HG02970 (cell line): ENCODE data around the gene C6orf141.

Experiments
- ATAC-seq: cut with Tn5 transposase; IDR thresholded peaks from one replicate; pipeline ENCODE4 v1.9.1; 2021; ENCODE audit warnings: mild to moderate bottlenecking, moderate library complexity, moderate number of reproducible peaks; ENCODE audit not compliant: unreplicated experiment, low FRiP score

Gene C6orf141

DNA sequence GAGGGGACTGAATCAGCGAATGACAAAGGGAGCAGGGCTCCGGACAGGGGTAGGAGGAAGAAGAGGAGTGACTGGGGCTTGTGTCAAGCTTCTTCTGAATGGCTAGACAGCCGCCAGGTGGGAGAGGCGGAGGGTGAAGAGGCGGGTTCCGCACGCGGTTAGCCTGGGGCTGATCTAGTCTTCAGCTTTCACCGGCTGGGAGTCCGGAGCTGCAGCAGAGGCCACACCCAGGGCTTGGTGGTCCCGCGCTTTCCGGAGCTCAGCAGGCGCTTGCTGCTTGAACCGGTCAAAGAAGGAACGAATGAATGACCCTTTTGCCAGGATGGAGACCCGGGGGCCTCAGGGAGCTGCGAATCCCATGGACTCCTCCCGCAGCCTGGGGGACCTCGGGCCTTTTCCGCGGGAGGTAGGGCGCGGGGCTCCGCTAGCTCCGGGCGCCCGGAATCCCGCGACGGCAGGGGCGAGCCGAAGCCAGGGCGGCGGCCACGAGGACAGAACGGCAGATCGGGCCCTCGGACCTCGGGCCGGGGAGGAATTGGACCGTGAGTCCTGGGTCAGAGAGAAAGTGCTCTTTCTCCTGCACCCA, at the start of gene C6orf141:
C6orf141 (plus strand) TSS at position 177 of the 586 bp plus-strand sequence; CDS start at position 302, 125 bp downstream.
- peak; percentile 73 for ATAC-seq

DNA sequence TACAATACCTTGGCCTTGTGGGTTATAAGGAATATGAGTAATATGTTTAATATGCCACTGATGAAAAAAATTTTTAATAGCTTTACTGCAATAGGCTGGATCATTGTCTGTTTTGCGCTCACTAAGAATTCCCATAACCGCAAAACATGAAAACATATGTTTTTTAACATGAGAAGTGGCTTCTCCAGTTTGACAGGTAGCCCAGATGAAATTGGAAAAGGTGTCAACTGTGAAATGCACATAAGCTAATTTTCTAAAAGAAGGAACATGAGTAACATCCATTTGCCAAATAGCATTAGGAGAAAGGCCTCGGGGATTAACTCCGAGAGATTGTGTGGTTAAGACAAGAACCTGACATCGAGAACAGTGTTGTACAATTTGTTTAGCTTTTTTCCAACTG, 45.8 kb upstream of the C6orf141 start:
- ATAC-seq, result no peak

DNA sequence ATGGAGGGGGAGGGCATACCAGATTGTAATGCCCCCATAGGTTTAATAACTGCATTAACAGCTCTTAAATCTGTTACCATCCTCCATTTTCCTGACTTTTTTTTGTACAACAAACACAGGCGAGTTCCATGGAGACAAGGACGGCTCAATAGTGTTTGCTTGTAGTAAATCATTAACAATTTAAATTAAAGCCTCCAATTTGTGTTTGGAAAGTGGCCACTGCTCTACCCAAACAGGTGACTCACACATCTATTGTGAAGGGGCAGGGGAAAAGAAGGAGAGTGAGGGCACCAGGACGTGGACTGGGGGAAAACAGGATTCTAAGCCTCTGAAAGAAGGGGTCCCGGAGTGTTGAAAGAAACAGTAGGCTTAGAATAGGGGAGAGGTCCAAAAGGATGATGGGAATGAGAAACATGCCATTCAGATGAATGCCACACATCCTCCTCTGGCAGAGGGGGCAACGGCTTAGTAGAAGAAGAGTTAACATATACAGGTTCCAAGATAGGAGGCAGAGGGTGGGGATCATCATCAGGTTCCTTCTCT, 43.8 kb upstream of the C6orf141 start:
- no peak for ATAC-seq

DNA sequence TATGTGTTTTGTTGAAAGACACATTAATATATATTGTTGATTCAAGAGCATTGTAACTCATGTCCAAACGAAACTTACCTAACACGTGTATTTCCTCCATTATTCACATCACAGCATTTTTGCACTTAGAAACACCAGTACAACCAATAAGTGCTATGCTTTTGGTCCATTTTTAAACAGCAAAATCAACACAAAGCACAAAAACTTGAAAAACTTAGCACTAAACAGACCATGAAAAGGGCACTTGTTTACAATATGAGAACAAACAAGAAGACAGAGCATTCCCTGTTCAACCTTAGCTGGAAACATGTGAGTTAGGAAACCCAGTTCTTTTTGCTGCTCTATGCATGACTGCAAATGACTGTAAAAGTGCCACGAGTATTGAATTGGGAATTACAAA, 41.1 kb upstream of the C6orf141 start:
- no peak for ATAC-seq

DNA sequence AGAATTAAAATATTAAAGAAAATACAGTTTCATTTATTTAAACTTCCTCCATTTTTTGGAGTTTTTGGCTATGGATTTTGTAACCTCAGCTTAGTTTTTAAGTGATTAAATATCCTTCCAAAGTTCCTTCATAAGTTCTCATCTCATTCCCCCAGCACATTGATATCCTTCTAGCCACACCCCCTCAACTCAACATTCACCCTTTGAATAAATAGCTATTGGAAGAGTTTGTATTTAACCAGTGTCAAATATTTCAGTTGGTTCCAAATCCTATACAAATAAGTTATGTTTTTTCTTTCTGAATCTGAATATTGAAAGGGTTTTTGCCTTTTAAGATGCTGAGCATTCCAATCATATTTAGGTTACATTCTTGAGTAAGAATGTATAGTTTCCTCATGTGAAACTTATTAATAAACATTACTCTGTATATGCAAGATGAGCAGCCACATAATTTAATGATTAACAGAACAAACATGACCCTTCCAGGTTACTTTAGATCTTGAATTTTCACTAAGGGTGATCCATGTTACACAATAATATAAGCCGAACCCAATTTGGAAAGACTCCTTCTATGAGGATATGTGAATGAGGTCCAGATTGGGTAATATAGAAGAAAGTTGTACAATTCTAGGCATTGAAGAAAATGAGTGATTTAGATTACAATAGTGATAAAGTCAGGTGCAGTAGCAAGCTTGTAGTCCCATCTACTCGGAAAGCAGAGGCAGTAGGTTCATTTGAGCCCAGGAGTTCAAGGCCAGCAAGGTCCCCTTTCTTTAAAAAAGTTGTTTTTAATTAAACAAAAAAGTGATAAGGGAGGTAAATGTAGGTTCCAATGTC, 37.1 kb upstream of the C6orf141 start:
- ATAC-seq, result no peak

DNA sequence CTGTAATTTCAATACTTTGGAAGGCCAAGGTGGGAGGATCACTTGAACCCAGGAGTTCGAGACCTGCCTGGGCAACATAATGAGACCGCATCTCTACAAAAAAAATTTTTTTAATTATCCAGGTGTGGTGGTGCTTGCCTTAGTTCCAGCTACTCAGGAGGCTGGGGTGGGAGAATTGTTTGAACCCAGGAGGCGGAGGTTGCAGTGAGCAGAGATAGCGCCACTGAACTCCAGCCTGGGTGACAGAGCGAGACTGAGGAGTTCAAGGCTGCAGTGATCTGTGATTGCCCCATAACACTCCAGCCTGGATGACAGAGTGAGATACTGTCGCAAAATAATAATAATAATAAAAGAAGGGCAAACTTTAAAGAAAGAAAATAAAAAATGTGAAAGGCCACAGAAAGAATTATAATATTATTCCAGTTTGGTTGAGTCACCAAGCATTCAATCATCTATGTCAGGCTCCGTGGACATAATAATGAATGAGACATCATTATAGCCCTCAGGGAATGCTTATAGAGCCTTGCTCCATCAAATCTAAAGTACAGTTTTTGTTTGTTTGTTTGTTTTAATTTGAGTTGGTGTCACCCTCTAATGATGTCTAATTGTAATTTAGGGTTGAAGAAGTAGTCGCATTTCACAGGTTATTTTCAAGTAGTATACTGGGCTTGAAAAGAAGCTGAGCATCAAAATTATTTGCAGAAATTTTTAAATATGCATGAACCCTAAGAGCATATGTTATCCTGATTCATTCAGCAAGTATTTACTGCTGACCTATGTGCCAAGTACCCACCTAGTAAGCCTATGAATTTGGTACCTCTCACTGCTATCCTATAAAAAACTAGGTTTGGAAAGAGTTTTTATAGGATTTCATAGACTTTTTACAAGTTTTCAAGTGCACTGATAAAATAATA, 35.6 kb upstream of the C6orf141 start:
- no peak for ATAC-seq

DNA sequence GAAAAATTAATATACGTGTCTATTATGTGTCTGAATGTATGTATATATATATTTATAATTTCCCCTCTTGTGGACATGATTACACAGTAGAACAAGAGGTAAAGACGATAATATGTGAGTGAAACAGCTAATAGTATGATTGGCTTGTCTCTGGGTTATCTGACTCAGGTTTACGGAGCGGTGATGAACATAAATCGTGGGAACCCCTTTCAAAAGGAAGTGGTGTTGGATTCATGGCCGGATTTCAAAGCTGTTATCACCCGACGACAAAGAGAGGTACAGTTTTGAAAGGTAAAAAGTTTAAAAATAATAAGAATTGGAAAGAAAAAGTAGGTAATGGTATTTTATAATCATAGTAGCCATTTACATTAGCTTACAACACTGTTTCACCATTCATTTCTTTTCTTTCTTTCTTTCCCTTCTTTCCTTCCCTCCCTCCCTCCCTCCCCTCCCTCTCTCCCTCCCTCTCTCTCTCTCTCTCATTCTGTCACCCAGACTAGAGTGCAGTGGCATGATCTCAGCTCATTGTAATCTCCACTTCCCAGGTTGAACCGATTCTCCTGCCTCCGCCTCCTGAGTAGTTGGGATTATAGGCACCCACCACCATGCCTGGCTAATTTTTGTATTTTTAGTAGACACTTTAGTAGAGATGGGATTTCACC, 34.9 kb upstream of the C6orf141 start:
- no peak for ATAC-seq

DNA sequence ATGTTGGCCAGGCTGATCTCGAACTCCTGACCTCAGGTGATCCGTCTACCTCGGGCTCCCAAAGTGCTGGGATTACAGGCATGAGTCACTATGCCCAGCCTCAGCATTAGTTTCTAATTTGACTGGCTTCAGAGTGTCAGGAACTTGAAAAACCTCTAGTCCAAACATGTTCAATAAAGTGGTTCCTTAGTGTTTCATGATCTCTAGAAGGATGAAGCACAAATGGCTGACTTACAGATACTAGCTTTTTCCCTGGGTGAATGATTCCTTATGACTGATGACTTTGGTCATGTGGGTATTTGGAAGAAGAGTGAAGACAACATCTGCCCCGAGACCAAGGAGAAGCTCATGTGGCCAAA, 34.3 kb upstream of the C6orf141 start:
- no peak for ATAC-seq

DNA sequence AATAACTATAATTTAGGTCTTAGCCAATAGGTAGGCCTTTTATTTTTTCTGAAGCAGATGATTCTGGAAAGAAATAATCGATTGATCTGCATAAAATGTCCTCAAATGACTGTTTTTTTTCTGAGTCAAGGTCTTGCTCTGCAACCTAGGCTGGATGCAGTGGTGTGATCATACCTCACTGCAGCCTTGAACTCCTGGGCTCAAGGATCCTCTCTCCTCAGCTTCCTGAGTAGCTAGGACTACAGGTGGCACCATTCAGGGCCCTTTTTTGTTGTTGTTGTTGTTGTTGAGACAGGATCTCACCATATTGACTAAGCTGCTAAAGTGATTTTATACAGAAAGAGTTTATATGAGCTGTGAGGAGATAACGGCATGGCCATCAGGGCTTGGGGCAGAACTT, 32.5 kb upstream of the C6orf141 start:
- no peak for ATAC-seq

DNA sequence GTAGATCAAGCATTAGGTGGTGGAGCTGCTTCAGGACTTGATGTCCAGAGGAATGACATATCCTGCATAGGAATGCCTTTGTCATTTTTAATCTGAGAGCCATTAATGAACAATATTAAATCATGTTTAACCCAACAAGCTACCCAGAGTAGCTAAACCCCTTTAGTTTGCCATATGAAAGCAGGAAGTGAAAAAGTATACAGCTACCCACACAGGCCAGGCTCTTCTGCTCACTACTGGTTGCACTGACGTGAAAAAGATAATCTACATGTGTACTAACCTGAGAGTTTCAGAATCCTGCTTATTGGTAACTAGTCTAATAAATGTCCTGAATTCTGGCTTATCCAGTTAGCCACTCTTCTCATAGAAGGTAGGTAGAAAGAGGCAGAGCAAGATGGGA, 30.8 kb upstream of the C6orf141 start:
- ATAC-seq, result peak; percentile 86

DNA sequence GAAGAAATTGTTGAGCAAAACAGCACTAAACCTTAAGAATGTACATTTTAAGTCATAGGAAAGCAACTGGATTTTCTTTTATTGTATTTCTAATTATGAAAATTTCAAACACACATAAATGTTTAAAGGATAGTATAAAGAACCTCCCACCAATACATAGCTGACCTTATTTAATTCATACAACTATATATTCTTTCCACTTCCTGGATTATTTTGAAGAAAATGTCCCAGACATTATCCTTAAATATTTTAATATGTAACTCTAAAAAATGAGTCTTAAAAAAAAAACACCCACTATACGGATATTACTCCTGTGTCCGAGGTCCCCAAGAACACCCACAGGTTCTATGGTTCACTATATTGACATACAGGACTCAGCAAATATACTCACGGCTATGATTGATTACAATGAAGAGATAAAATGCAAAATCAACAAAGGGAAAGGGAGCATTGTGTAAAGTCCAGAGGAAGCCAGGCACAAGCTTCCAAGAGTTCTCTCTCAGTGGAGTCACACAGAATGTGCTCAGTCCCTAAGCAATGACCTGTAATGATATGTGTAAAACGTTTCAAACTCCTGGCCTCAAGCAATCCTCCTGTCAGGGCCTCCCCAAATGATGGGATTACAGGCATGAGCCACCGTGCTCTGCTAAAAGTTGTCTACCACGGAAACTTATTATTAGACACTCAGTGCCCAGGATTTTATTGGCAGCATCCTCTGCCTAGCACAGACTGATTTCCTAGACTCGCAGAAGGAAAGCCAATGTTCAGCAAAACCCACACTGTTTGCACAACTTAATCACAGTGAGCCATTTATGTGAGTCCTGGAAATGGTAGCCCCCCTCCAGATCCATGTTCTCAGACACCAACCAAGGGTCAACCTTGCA, 27.5 kb upstream of the C6orf141 start:
- no peak for ATAC-seq

DNA sequence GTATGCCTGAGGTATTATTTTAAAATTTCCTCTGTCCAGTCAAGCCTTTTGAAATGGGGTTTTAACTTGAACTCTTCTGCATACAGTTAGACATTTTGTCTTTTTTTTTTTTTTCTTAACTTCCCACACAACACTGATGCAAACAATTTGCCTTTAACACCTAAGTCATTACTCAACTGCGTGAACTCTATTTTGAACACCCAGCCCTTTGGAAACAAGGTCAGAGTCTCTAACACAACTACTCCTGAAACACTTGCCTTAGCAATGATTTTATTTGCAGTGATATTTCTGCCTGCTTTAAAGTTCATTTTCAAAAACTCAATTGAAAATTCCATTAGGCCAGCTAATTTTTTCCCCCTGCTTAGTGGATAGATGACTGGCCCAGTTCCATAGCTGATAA, 26.6 kb upstream of the C6orf141 start:
- no peak for ATAC-seq

DNA sequence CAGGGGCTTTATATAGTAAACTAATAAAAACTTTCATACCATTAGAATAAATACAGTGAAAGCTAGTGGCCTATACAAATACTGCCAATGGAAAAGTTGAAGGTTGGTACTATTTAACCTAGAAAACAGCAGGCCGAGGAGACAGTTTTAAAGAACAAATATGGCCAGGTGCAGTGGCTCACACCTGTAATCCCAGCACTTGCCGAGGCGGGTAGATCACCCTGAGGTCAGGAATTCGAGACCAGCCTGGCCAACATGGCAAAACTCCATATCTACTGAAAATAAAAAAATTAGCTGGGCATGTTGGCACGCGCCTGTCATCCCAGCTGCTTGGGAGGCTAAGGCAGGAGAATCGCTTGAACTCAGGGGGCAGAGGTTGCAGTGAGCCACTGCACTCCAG, 25.9 kb upstream of the C6orf141 start:
- ATAC-seq, result no peak

DNA sequence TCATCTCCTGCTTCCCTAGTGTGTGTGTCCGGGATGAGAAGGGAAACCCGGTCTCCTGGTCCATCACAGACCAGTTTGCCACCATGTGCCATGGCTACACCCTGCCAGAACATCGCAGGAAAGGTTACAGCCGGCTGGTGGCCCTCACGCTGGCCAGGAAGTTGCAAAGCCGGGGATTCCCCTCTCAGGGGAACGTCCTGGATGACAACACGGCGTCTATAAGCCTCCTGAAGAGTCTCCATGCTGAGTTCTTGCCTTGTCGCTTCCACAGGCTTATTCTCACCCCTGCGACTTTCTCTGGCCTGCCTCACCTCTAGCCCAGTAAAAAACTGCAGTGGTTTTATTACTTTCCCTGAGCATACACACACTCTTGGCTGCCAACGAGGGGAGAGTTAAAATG, 23.9 kb upstream of the C6orf141 start:
- no peak for ATAC-seq

DNA sequence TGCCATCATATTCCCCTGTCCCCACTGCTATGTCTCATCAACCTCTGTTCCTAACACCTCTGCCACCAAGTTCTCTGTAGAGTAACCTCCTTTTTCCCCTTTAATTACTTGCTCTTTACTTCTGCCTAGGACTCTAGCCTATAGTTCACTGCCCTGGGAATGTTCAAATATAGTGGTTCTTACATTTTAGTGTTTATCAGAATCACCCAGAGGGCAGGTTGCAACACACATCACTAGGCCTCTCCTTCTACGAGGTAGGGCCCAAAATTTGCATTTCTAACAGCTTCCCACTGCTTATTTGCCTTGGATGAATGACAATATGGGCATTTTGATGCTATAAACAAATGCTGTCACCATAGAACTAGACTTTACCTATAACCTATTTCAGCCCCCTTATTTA, 23.1 kb upstream of the C6orf141 start:
- ATAC-seq, result no peak

DNA sequence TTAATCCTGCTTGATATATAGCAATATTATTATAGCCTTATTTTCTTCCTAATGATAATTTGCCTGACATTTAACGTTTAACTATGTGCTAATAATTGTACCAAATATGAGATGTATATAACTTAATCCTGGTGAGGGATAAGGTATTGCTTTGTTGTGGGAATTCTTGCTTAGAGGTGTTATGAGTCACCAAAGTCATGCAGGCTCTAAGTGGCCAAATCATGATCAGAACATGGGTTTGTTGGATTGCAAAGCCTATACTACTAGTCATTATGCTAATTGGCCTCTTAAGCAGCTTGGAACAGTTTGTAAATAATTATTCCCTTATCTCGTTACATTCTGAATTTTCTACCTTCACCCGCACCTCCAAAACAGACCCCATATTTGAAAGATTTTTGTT, 21.9 kb upstream of the C6orf141 start:
- no peak for ATAC-seq

DNA sequence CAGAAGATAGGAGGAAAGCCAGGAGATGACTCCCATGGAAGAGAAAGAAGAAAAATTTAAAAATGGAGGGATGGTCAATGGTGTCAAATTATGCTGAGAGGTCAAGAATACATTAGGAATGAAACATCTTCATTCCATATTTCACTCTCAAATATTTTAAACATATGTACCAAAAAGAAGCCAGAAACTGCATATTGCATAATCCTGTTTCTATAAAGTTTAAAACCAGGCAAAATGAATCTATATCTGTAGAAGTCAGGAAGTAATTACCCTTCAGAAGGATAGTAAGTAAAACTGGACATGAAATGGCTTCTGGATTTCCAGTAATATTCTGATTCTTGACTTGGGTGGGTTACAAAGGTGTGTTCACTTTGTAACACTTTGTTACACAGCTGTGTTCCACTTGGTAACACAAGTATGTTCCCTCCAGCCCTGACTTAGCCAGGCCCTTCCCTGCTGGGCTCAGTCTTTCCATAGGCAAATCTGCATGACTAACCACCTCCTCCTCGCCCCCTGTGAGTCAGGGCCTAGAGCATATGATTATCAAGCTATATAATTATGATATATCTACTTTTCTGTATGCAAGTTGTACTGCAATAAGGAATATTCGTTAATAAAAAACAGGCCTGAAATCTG, 20.2 kb upstream of the C6orf141 start:
- ATAC-seq, result no peak

DNA sequence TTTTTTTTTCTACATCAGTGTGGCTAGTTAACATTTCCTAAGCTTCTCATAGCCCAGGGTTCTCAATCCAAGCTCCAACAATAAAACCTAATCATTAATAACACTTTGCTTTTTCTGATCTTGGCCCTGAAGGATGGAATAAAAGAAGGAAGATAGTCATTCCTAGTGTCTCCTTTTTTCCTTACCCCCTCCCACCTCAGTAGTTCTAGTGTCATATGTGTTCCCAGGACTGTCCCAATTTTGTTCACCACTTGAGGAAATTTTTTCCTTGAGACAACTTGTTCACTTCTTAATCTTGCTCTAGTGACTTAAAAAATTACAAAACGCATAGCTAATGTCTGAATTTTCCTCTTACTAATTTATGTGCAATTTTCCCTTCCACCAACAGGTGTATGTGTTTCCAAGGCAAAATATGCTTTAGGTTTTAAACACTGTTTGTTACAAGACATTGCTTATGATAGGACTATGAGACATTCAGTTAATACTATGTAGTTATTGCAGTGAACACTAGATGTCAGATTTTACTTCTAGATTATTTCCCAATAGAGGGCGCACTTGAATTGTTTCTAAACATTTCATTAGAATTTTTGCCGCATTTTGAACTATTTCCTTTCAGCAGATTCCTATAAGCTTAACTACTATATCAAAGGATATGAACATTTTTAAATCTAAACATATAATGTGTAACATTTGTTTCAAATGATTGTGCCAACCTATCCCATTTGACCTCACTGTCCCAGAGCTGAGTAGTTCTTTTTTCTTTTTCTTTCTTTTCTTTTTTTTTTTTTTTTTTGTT, 18.5 kb upstream of the C6orf141 start:
- peak; percentile 91 for ATAC-seq
